CD4-positive, alpha-beta T cell treated with Interferon alpha-2 for 1 hour (primary cell): ENCODE data around the gene ZNF524.
A peak's percentile ranks its signal among the peaks of the same experiment; 100 is the strongest.

ENCODE experiments used
- DNase-seq, 2 donors: peaks; one replicate each; pipeline ENCODE4 v3.0.0-alpha.2; 2020 to 2022

The ZNF524 gene

DNA sequence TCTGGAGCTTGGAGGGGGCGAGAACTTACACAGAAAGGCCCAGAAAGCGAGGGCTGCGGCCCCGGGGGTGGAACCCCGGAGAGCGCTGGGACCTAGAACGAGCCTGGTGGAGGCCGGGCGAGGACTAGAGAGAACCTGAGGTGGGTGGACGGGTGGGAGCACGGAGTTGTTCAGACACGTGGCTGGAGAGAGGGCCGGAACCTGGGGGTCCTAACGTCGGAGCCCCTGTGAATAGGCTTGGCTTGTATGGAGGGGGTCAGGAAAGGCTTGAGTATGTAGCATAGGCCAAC, 43.7 kb downstream of the ZNF524 start:
- DNase-seq: no peak

DNA sequence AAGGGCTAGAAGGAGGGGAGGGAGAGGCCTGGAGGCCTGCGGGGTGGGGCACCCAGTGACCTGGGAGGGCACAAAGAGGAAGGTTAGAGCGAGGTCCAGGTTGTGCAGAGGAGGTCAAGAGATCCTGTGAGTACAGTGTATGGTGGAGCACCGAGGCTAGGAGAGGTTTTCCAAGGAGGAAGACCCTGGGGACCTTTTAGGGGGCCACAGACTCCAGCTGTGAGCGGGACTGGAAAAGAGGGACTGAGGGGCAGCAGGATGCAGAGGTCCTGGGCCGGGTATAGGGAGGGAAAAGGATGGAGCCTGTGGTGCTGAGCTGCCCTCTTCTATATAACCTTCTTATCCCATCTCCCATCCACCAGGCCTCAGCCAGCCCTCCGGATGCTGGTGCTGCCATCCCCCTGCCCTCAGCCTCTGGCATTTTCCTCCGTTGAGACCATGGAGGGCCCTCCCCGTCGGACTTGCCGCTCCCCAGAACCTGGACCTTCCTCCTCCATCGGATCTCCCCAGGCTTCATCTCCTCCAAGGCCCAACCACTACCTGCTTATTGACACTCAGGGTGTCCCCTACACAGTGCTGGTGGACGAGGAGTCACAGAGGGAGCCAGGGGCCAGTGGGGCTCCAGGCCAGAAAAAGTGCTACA, 44.2 kb downstream of the ZNF524 start:
- no peak for DNase-seq

DNA sequence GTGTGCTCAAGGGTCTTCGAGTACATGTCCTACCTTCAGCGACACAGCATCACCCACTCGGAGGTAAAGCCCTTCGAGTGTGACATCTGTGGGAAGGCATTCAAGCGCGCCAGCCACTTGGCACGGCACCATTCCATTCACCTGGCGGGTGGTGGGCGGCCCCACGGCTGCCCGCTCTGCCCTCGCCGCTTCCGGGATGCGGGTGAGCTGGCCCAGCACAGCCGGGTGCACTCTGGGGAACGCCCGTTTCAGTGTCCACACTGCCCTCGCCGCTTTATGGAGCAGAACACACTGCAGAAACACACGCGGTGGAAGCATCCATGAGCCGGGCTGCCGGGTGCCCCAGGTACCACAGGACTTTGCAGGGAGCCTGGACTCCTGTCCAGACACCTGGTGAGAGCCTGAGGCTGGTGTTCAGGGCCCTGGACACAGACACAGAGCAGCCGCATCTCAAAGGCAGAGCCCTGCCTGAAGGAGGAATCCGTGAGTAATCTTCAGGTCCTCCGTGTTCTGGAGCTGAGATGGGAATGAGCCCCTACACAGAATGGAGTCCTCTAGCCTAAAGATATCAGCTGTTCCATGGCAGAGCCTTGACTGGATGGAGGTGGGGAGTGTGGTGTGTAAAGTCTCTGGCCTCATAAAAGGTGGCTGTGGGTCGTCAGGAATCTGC, 44.9 kb downstream of the ZNF524 start:
- DNase-seq: no peak

DNA sequence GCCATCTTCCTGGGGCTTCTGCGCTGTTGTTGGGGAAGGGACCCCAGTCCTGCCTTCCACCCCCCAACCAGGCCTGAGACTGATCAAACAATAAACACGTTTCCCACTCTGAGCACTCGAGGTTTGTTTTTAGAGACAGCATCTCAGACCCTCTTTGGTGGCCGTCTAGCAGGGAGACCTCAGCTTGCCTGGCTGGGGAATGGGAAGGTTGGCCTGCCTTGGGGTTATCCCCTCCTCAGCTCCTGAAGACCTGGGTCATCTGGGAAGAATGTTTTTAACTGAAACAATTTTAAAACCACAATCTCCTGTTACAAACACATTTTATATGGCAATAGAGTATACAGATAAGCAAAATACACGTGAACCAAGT, 45.4 kb downstream of the ZNF524 start:
- no peak for DNase-seq

DNA sequence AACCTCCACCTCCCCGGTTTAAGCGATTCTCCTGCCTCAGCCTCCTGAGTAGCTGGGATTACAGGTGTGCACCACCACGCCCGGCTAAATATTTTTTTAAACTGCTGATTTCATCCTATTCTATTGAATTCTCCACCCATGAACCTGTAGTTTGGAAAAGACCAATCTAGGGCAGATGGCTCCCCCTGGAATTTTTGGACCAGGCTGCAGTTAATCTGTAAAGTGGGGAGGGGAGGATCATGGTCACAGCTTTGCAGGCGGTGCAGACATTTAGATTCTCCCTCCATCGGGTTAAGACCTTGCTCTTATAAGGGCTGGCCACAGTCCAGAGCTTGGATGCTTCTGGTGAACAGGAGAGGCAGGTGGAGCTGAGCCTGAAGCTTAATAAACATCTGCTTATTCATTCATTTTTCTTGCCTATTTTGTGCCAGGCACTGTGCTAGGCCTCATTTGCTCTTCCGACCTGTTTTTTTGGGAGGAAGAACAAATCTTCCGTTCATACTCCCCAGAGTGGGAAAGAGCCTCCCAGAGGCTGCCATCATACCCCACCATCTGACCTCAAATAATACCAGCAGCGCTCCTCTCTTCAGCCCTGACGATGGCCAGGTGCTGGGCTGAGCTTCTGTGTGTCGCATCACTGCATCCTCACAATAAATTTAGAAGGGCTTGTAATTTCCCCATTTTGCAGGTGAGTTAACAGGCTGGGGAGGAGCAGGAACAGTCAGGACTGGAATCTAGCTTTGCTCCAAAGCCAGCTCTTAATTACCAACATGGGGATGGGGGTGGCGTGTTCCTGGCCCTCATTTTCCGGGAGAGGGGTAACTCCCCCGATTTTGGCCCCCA, 47.0 kb downstream of the ZNF524 start:
- no peak for DNase-seq

DNA sequence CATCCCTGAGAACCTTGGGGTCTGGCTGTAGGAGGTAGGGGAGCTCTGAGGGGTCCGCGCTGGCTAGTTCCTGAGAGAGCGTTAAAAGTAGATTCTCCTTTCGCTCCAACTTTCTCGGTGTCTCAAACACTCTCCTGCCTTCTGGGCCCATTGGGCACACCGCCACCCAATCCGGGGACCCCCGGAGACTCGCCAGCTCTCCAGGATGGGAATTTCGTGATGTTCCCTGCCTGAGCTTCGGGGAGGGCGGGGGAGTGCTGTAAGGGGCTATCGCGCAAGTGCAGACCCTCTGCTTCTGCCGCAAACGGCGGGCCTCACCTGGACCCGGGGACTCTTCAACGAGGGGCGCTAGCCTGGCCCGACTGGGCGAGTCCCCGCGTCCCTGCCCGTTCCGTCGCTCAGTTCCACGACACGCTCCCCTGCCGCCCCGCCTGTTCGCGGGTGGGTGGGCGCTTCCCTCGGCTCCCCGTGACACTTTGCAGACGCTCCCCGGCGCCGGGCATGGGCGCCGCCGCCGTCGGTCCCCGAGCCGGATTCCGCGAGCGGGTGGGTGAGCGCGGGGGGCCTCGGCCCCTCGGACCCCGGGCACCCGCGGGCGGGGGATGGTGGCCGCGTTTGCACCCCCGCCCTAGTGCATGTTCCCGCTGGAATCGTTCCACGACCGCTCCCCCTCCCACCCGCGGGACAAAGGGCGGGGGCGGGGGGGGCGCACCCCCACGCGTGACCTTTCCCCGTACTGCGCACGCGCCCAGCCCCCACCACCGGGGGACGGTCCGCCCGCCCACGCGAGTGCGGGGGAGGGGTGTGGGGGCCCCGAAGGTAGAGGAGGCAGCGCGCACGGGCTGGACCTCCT, 47.9 kb downstream of the ZNF524 start, which contains the start of gene CCDC106:
CCDC106 (plus strand) TSS at position 481 of the 853 bp plus-strand sequence. CDS start 835 bp downstream, outside the sequence.
- peak in 1 of 2 donors; percentile 50 for DNase-seq

DNA sequence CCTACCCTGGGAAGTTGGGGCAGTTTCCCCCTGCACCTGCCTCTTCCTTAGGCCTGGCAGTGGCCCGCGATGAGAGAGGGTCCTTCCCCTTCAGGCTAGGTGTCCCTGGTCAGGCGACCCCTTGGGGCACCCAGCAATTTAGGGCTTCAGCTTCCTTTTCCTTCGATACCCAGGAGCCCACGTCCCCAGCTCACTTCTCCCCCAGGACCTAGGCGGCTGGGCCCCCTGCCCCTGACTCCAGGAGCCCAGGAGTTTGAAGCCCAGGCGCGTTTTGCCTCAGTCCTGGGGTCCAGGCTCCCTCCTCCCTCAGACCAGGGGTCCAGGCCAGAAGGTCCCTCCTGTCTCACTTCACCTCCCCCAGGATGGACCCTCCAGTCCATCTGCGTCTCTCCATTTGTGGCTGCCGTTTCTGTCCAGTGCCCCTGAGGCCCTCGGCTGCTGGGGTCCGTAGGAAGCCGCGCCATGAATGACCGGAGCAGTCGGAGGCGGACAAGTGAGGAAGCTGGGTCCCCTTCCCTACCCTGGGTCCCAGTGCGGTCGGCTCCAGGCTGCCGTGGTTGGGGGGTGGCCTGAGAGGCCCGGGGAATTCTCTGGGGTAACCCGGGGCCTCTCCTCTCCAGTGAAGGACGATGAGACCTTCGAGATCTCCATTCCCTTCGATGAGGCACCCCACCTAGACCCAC, 48.6 kb downstream of the ZNF524 start:
- DNase-seq: no peak

DNA sequence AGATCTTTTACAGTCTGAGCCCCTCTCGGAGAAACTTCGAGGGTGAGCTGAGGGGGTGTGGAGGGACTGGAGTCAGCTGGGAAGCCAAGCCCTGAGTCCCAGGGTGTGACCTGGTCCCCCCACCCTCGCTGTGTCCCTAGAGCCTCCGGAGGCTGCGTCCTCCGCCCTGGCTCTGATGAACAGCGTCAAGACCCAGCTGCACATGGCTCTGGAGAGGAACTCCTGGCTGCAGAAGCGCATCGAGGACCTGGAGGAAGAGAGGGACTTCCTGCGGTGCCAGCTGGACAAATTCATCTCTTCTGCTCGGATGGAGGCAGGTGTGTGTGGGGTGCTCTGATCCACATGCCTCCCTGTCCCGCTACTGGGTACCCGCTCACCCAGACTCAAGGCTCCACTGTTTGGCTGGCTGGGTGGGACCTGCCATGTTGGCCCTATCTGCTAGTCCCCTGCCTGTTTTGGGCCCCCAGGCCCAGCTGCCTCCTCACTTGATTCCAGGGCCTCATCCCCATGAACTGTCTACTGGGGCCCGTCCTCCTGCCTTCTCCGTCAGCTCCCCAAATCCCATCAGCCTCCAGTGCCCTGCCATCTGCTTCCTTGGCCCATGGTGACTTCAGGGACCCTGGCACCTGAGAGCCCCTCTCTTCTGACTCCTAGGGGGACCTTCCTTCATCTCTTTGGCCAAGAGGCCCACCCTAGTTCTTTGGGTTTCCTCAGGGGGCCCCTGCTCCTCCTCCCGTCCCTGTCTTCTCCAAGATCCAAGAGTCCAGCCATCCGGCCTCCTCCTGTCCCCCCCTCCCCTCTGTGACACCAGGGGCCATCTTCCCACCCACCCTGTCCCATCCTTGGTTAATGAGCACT, 49.4 kb downstream of the ZNF524 start:
- DNase-seq: no peak

DNA sequence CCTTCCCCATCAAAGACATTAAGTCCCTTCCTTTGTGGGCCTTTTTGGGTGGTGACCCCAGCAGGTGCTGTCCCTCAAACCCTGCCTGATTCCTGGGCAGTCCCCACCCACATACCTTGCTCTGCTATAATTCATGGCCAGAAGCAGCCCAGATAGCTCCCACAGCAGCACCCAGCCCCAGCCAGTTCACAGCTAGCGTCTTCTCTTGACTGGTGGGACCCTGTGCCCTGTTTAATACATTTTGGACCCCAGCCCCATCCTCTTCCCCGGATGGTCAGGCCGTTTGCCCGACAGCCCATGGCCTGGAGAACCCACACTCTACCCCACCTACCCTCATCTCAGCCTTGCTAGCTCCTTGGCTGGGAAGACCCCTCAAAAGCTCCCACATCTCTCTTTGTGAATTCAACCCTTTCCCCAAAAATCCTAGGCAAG, 50.1 kb downstream of the ZNF524 start:
- DNase-seq: no peak

DNA sequence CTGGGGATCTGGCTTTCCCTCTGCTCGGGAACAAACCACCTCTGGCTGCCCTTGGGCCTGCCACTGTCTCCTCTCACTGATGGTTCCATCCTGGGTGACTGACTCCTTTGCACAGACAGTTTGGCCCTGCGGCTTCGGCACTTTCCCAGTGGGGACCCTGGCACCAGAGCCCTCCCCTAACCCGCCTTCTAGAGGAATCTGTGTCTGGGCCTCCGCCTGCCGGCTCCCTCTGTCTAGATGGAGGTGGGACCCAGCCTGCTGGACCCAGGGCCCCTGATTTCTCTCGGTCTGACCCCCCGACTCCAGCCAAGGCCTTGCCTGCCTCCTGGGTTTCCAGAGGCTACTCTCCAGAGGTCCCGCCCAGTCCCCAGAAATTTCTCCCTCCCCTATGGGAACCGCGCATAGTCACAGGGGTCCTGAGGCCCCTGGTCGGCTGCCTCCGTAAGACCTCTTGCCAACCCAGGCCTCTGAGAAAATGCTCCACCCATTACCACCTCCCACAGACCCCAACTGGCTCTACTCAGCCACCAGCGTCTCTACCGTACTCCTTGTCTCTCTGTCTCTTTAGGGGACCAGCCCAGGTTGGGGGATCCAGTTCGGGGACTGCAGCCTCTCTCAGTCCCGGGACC, 50.6 kb downstream of the ZNF524 start:
- no peak for DNase-seq

DNA sequence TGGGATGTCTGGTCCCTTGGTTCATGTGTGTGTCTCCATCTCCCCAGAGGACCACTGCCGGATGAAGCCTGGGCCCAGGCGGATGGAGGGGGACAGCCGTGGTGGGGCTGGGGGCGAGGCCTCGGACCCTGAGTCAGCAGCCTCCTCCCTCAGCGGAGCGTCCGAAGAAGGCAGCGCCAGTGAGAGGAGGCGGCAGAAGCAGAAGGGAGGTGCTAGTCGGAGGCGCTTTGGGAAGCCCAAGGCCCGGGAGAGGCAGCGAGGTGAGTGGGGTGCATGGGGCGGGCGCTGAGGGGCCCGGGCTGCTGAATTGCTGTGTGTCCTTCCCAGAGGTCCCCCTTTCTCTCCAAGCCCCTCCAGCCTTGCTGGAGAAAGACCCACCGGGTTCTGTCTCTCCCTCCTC, 51.1 kb downstream of the ZNF524 start:
- DNase-seq: no peak

DNA sequence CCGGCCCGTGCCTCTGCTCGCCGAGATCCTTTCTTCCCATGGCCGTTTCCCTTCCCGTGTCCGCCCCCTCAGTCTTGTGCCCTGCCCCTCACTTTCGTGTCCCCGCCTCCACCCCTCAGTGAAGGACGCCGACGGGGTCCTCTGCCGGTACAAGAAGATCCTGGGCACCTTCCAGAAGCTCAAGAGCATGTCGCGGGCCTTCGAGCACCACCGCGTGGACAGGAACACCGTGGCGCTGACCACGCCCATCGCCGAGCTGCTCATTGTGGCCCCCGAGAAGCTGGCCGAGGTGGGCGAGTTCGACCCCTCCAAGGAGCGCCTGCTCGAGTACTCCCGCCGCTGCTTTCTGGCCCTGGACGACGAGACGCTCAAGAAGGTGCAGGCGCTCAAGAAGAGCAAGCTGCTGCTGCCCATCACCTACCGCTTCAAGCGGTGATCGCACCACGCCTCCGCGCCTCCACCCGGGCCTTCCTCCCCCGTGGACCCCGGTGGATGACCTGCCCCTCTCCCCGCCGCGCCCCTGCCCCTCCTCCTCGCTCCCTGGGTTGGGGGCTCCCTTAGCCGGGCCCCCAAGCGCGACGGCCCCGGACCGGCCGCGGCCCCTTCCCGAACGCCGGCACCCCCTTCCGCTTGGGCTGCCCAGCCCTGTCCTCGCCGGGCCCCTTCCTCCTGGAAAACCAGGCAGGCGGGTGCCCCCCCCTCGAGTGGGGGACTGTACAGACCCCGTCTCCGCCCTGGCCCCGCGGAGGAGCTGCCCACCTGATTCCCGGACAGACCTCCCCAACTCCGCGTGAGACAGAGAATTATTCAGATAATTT, 52.4 kb downstream of the ZNF524 start:
- no peak for DNase-seq
